ENCODE data around the gene FAM174B.

FAM174B gene

DNA sequence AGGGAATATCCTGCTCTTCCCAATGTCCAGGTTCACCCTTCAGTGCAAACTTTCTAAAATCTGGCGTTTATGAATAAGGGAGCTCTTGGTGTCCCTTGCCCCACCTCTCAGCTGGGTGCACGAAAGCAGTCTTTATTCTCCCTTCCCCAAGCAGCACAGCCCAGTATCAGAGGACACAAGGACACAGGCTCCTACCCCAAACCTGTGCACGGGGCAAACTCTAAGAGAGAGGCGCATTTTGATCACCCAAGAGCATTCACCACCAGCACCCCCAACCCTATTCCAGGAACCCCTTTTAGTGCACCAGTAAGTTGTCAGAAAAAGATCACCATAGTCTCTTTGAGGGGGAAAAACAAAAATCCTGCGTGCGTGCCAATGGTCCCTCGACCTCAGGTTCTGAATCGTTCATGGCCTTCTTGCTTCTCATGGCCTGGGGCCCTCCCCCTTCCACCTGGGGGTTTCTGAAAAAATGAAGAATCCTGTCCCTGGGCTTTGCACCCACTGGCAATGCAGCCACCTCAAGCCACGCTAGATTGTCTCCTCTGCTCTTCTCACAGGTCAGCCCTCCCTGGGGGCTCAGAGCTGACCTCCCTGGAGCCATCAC, 78.9 kb downstream of the FAM174B start:
- H3K9me2 ChIP-seq (replicated peaks; ENCODE audit: insufficient read depth, low read length): no peaks in the 10 kb centered on the region
- no peaks in the 10 kb centered on the region for H3K9me3 ChIP-seq (replicated peaks; ENCODE audit: insufficient read depth, low read length)
- no peak overlapping the region for H3K27ac ChIP-seq (ENCODE audit: low read length)
- no peaks in the 10 kb centered on the region for H3K4me1 ChIP-seq (ENCODE audit: low read length)
- no peaks in the 10 kb centered on the region for H4K20me1 ChIP-seq (ENCODE audit: insufficient read depth, low read length)
- no peak overlapping the region for H3K9ac ChIP-seq (ENCODE audit: low read length)
- TF ChIP-seq, protein P1, sequence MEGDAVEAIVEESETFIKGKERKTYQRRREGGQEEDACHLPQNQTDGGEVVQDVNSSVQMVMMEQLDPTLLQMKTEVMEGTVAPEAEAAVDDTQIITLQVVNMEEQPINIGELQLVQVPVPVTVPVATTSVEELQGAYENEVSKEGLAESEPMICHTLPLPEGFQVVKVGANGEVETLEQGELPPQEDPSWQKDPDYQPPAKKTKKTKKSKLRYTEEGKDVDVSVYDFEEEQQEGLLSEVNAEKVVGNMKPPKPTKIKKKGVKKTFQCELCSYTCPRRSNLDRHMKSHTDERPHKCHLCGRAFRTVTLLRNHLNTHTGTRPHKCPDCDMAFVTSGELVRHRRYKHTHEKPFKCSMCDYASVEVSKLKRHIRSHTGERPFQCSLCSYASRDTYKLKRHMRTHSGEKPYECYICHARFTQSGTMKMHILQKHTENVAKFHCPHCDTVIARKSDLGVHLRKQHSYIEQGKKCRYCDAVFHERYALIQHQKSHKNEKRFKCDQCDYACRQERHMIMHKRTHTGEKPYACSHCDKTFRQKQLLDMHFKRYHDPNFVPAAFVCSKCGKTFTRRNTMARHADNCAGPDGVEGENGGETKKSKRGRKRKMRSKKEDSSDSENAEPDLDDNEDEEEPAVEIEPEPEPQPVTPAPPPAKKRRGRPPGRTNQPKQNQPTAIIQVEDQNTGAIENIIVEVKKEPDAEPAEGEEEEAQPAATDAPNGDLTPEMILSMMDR (IDR thresholded peaks at IDR 0.05; ENCODE audit: low read length): no peak
- H2AFZ ChIP-seq (ENCODE audit: low read length): no peak overlapping the region
- no peaks in the 10 kb centered on the region for H3K36me3 ChIP-seq (replicated peaks; ENCODE audit: insufficient read depth, low read length)
- no peaks in the 10 kb centered on the region for H3K27me3 ChIP-seq (replicated peaks; ENCODE audit: insufficient read depth, low read length)
- H3K4me2 ChIP-seq (ENCODE audit: low read depth, low read length): no peak overlapping the region
- H3F3A ChIP-seq (ENCODE audit: insufficient read depth, low read length): no peaks in the 10 kb centered on the region
- no peak for DNase-seq
- no peak overlapping the region for H3K4me3 ChIP-seq (ENCODE audit: low read length)
- no peaks in the 10 kb centered on the region for H3K79me2 ChIP-seq (ENCODE audit: low read length)

DNA sequence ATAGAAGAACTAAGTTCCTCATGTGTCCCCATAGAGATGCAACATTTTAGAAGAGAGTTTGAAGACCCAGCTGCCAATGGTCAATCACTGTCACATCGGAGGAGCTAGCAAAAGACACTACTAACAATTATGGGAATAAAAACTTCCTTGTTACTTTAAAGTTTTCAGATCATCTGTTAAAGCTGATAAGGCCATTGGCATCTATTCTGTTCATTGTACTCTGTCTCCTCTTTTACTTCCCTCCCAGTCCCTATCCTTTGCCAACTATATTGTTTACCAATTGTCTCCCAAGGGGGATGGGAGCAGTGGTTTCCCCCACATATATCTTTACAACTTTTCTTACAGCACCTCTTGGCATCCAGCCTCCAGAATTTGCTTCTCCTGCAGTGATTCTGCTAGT, 81.0 kb downstream of the FAM174B start:
- Histone ChIP-seq H3K27ac (ENCODE audit: low read length) (no peak overlapping the region), H3K27me3 (replicated peaks; ENCODE audit: insufficient read depth, low read length) (no peaks in the 10 kb centered on the region), H3K4me3 (ENCODE audit: low read length) (no peak overlapping the region), H3K9me2 (replicated peaks; ENCODE audit: insufficient read depth, low read length) (no peaks in the 10 kb centered on the region), H3K36me3 (replicated peaks; ENCODE audit: insufficient read depth, low read length) (no peaks in the 10 kb centered on the region), H3K9me3 (replicated peaks; ENCODE audit: insufficient read depth, low read length) (no peaks in the 10 kb centered on the region), H3K79me2 (ENCODE audit: low read length) (no peaks in the 10 kb centered on the region), H3K9ac (ENCODE audit: low read length) (no peak overlapping the region), H3F3A (ENCODE audit: insufficient read depth, low read length) (no peaks in the 10 kb centered on the region), H3K4me1 (ENCODE audit: low read length) (no peaks in the 10 kb centered on the region), H3K4me2 (ENCODE audit: low read depth, low read length) (no peak overlapping the region), H4K20me1 (ENCODE audit: insufficient read depth, low read length) (no peaks in the 10 kb centered on the region), H2AFZ (ENCODE audit: low read length) (no peak overlapping the region)
- TF ChIP-seq EZH2 (optimal IDR thresholded peaks at IDR 0.05; ENCODE audit: low read depth, low read length) (no peak), EZH2phosphoT487 (IDR thresholded peaks at IDR 0.05; ENCODE audit: low read length) (no peak)
- TF ChIP-seq, protein P1 (IDR thresholded peaks at IDR 0.05; ENCODE audit: low read length): no peak
- DNase-seq: no peak

DNA sequence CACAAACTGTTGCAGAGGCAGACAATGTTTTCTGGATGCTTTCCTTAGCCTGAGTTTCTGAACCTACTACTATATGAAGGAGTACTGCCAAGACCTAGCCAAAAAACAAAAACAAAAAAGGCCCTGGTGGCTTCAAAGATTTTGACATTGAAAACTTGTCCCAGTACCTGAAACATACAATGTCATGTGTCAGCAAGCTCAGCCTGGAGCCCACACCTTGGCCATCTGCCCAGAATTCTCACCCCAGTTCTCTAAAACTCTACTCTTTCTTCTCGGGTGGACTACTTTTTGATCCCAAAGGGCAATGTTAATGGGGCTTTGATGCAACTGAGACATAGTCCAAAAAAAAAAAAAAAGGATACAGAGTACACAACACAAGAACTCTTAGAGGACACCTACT, 81.4 kb downstream of the FAM174B start:
- Histone ChIP-seq H3K9ac (ENCODE audit: low read length) (no peak overlapping the region), H3K4me2 (ENCODE audit: low read depth, low read length) (no peak overlapping the region), H4K20me1 (ENCODE audit: insufficient read depth, low read length) (no peaks in the 10 kb centered on the region), H3K79me2 (ENCODE audit: low read length) (no peaks in the 10 kb centered on the region), H3K27me3 (replicated peaks; ENCODE audit: insufficient read depth, low read length) (no peaks in the 10 kb centered on the region), H3F3A (ENCODE audit: insufficient read depth, low read length) (no peaks in the 10 kb centered on the region), H3K9me2 (replicated peaks; ENCODE audit: insufficient read depth, low read length) (no peaks in the 10 kb centered on the region), H3K4me1 (ENCODE audit: low read length) (no peaks in the 10 kb centered on the region), H3K4me3 (ENCODE audit: low read length) (no peak overlapping the region), H2AFZ (ENCODE audit: low read length) (no peak overlapping the region), H3K36me3 (replicated peaks; ENCODE audit: insufficient read depth, low read length) (no peaks in the 10 kb centered on the region), H3K27ac (ENCODE audit: low read length) (no peak overlapping the region), H3K9me3 (replicated peaks; ENCODE audit: insufficient read depth, low read length) (no peaks in the 10 kb centered on the region)
- TF ChIP-seq EZH2 (optimal IDR thresholded peaks at IDR 0.05; ENCODE audit: low read depth, low read length) (no peak), EZH2phosphoT487 (IDR thresholded peaks at IDR 0.05; ENCODE audit: low read length) (no peak)
- TF ChIP-seq, protein P1 (IDR thresholded peaks at IDR 0.05; ENCODE audit: low read length): no peak
- no peak for DNase-seq

Measured in MM.1S (cell line).